Hair follicular keratinocyte (primary cell): Measurements from ENCODE around the gene TMEM169. TPM values are rescaled to one million over a fixed set of nuclear protein-coding genes. Genes with fewer than 3 reads are reported as not detected.

Source experiments
- total RNA-seq: library from RNA; depleted of rRNA; stranded (reverse); fragments of >200 nt; gene quantifications from 2 replicates; pipeline ENCODE4 v1.2.3, GENCODE V29; 2015

The TMEM169 gene
- total RNA-seq: under 0.01 and 0.08 TPM in 2 replicates

GRCh38 chr2:216081487-216082116, at the start of gene TMEM169, which contains the start of gene PECR:
TMEM169 (plus strand) TSS chr2:216081919; CDS start chr2:216095964, 14,045 bp downstream.
PECR (minus strand) TSS chr2:216081809; CDS start chr2:216081741, 68 bp downstream.

DNA sequence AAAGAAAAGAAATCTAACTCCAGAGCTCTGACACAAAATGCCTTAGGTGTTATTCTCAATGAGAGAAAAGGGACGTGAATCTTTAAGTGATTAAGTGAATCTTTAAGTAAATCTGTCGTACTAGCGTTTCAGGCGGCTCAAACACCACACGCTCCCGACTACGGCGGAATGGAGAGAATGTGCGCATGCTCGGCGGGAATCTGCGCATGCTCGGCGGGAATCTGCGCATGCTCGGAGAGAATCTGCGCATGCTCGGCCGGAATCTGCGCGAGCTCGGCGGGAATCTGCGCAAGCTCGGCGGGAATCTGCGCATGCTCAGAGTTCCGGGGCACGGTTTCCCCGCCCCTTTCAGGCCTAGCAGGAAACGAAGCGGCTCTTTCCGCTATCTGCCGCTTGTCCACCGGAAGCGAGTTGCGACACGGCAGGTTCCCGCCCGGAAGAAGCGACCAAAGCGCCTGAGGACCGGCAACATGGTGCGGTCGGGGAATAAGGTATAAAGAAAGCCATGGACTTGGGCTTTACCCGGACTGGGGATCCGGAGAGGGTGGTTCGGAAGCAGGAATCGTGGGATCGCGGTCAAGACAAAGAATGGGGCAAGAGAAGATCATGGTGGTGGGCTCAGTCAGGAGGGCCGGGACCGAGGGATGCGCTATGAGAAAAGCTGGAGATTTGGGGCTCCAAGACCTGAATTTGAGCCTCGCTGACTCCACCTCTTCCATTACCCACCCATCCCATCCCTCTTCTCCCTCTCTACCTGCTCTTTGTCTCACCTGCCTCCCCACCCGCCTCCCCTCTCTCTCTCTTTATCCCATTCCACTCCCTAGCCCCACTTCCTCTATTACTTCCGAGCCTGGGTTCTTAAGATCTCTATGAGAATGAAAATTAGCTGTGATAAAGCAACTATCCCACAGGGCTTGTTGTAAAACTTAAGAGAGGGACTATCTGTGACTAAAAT, 27.5 kb downstream of the TMEM169 start, which contains the start of gene XRCC5:
Gene XRCC5 (plus strand): TSS at position 382 of the 955 bp plus-strand sequence. CDS start 89 bp downstream, at position 471.

Other genes with a start within 250 kb of the TMEM169 start
- 23.5 and 32.2 TPM in 2 replicates for gene MREG, start 68.4 kb upstream of the TMEM169 start, total RNA-seq
- gene PECR, start 110 bp upstream of the TMEM169 start, total RNA-seq: 4.1 and 5.8 TPM in 2 replicates
- gene XRCC5, start 27.4 kb downstream of the TMEM169 start, total RNA-seq: 148 and 230 TPM in 2 replicates